GM23338 (cell line): ENCODE data around the gene PLPPR2. TPM values are rescaled to one million over a fixed set of nuclear protein-coding genes. Genes with fewer than 3 reads are reported as not detected.

ENCODE experiments used
- ATAC-seq: fragments of 200-7000 bp; cut with Tn5 transposase; 3 replicates; pipeline ENCODE4 v1.9.1; 2020
- DNase-seq: peaks from one replicate; pipeline ENCODE4 v3.0.0-alpha.2; 2015; ENCODE audit warnings: low spot score
- H2AFZ ChIP-seq: fragments of 200-600 bp; sonication (generic); 2 replicates; pipeline ENCODE4 v1.8.0; 2016; ENCODE audit warnings: antibody characterized with exemption, mild to moderate bottlenecking, moderate library complexity
- H3F3A ChIP-seq: fragments of 200-600 bp; sonication (generic); replicated peaks from 2 replicates; pipeline ENCODE4 v1.8.0; 2017; ENCODE audit warnings: antibody characterized with exemption, mixed run types, low read depth
- H3K27ac ChIP-seq: fragments of 200-600 bp; sonication (generic); 2 replicates; pipeline ENCODE4 v1.6.1; 2016; ENCODE audit warnings: low read depth
- H3K27me3 ChIP-seq: fragments of 200-600 bp; sonication (generic); 2 replicates; pipeline ENCODE4 v1.8.0; 2016; ENCODE audit warnings: mild to moderate bottlenecking, mixed run types, moderate library complexity; ENCODE audit not compliant: insufficient read depth
- H3K36me3 ChIP-seq: fragments of 200-600 bp; sonication (generic); 2 replicates; pipeline ENCODE4 v1.8.0; 2016; ENCODE audit warnings: mild to moderate bottlenecking; ENCODE audit not compliant: insufficient read depth
- H3K4me1 ChIP-seq: fragments of 200-600 bp; sonication (generic); 2 replicates; pipeline ENCODE4 v1.8.0; 2016; ENCODE audit warnings: mild to moderate bottlenecking, moderate library complexity; ENCODE audit not compliant: insufficient read depth
- H3K4me2 ChIP-seq: fragments of 200-600 bp; sonication (generic); 2 replicates; pipeline ENCODE4 v1.7.1; 2017; ENCODE audit warnings: mixed run types
- H3K4me3 ChIP-seq: fragments of 200-600 bp; sonication (generic); 2 replicates; pipeline ENCODE4 v1.6.1; 2016; ENCODE audit warnings: mixed run types
- H3K79me2 ChIP-seq: fragments of 200-600 bp; sonication (generic); replicated peaks from 2 replicates; pipeline ENCODE4 v1.8.0; 2017; ENCODE audit warnings: mild to moderate bottlenecking; ENCODE audit not compliant: insufficient read depth
- H3K9me2 ChIP-seq: fragments of 200-600 bp; sonication (generic); 2 replicates; pipeline ENCODE4 v1.8.0; 2017; ENCODE audit not compliant: insufficient read depth
- H4K20me1 ChIP-seq: fragments of 200-600 bp; sonication (generic); replicated peaks from 2 replicates; pipeline ENCODE4 v1.8.0; 2017; ENCODE audit warnings: mild to moderate bottlenecking; ENCODE audit not compliant: insufficient read depth
- H3K27ac Mint-ChIP-seq: 2 replicates; pipeline ENCODE4 v1.8.0; 2020; ENCODE audit warnings: inconsistent platforms, mild to moderate bottlenecking, moderate library complexity, mixed read lengths
- H3K27me3 Mint-ChIP-seq: 3 replicates; pipeline ENCODE4 v1.8.0; 2022; ENCODE audit warnings: low read depth, mild to moderate bottlenecking, moderate library complexity, mixed read lengths, inconsistent platforms; ENCODE audit not compliant: insufficient read depth, poor library complexity
- H3K36me3 Mint-ChIP-seq: 3 replicates; pipeline ENCODE4 v1.8.0; 2021; ENCODE audit warnings: low read depth, mild to moderate bottlenecking, inconsistent platforms, moderate library complexity, mixed read lengths
- H3K4me1 Mint-ChIP-seq: 3 replicates; pipeline ENCODE4 v1.8.0; 2020; ENCODE audit warnings: mild to moderate bottlenecking, inconsistent platforms, mixed read lengths
- H3K4me3 Mint-ChIP-seq: 3 replicates; pipeline ENCODE4 v1.8.0; 2021; ENCODE audit warnings: moderate library complexity, mild to moderate bottlenecking, inconsistent platforms, mixed read lengths
- H3K9me3 Mint-ChIP-seq: 3 replicates; pipeline ENCODE4 v1.8.0; 2020; ENCODE audit warnings: moderate library complexity, mild to moderate bottlenecking, inconsistent platforms, mixed read lengths
- CREB1 ChIP-seq: fragments of 250-450 bp; sonication (Bioruptor Pico); IDR thresholded peaks from 2 replicates; pipeline ENCODE4 v1.5.0; 2020; ENCODE audit warnings: low read depth, mild to moderate bottlenecking, moderate library complexity
- CTCF ChIP-seq, 2 experiments: fragments of 200-600 bp in 1 of 2; sonication (generic) in 1 of 2; conservative IDR thresholded peaks; 2 replicates each; pipeline versions ENCODE4 v1.5.1 to v1.6.1; 2016 to 2017; ENCODE audit warnings: antibody characterized with exemption in 2 of 2, low read depth in 2 of 2, mild to moderate bottlenecking in 2 of 2, moderate library complexity in 1 of 2
- ETS1 ChIP-seq: IDR thresholded peaks from 2 replicates; pipeline ENCODE4 v1.6.1; 2016; ENCODE audit warnings: antibody characterized with exemption
- EZH2 ChIP-seq: fragments of 200-600 bp; sonication (generic); IDR thresholded peaks from one replicate; pipeline ENCODE4 v1.8.0; 2017; ENCODE audit warnings: antibody characterized with exemption, mild to moderate bottlenecking, low read depth; ENCODE audit not compliant: unreplicated experiment
- EZH2phosphoT487 ChIP-seq: fragments of 200-600 bp; sonication (generic); IDR thresholded peaks from one replicate; pipeline ENCODE4 v1.8.1; 2018; ENCODE audit warnings: antibody characterized with exemption; ENCODE audit not compliant: unreplicated experiment
- JUNB ChIP-seq: IDR thresholded peaks from one replicate; pipeline ENCODE4 v1.6.1; 2016; ENCODE audit warnings: antibody characterized with exemption; ENCODE audit not compliant: unreplicated experiment
- NANOG ChIP-seq: IDR thresholded peaks from 2 replicates; pipeline ENCODE4 v1.6.1; 2016; ENCODE audit warnings: antibody characterized with exemption, borderline replicate concordance
- POLR2AphosphoS5 ChIP-seq: IDR thresholded peaks from 2 replicates; pipeline ENCODE4 v1.6.1; 2016; ENCODE audit warnings: antibody characterized with exemption, low read depth
- STAT1 ChIP-seq: IDR thresholded peaks from one replicate; pipeline ENCODE4 v1.6.1; 2016; ENCODE audit warnings: antibody characterized with exemption; ENCODE audit not compliant: unreplicated experiment
- ZNF114 ChIP-seq: fragments of 250-450 bp; sonication (Bioruptor Pico); IDR thresholded peaks from 2 replicates; pipeline ENCODE4 v1.5.0; 2020; ENCODE audit warnings: mild to moderate bottlenecking, moderate library complexity
- ZNF331 ChIP-seq: fragments of 250-450 bp; sonication (Bioruptor Pico); IDR thresholded peaks from 2 replicates; pipeline ENCODE4 v1.5.0; 2020; ENCODE audit warnings: low read depth, mild to moderate bottlenecking, moderate library complexity
- polyA plus RNA-seq: library from polyadenylated mRNA; unstranded; fragments of >200 nt; fragmentation: Nextera tagmentation; extraction: Ambion mirVana; gene quantifications from 2 replicates; pipeline ENCODE4 v1.2.1, GENCODE V29; 2016
- total RNA-seq: library from RNA; depleted of rRNA; stranded (reverse); fragments of >200 nt; shearing (Covaris generic); gene quantifications from 2 replicates; pipeline ENCODE4 v1.2.3, GENCODE V29; 2014
- TF ChIP-seq, protein P1 (sequence below): IDR thresholded peaks from one replicate; pipeline ENCODE4 v1.6.1; 2018; ENCODE audit warnings: antibody characterized with exemption; ENCODE audit not compliant: unreplicated experiment
- TF ChIP-seq, protein P2 (sequence below): fragments of 250-450 bp; sonication (Bioruptor Pico); IDR thresholded peaks from 2 replicates; pipeline ENCODE4 v1.5.0; 2020; ENCODE audit warnings: mild to moderate bottlenecking, moderate library complexity

The PLPPR2 gene
- total and polyA plus RNA-seq, 2 experiments from 2014 or later, result 9.0 to 12.0 TPM

GRCh38 chr19:11367528-11367927, 12.3 kb downstream of the PLPPR2 start:
- peaks cover 5% of the 10 kb centered on the region; the same call in 1 of the 2 replicates for H4K20me1 ChIP-seq
- Mint-ChIP-seq H3K27me3 (peaks cover 5% of the 10 kb centered on the region), H3K9me3 (no peaks in the 10 kb centered on the region), H3K36me3 (peaks cover 7% of the 10 kb centered on the region; the same call in 1 of the 3 replicates), H3K27ac (no peak overlapping the region), H3K4me1 (no peaks in the 10 kb centered on the region; the same call in 2 of the 3 replicates), H3K4me3 (no peak overlapping the region)
- no peak overlapping the region for H3K4me3 ChIP-seq
- DNase-seq (no peak), ATAC-seq (no peak)
- H3K4me1 ChIP-seq, result no peaks in the 10 kb centered on the region; the same call in 1 of the 2 replicates
- no peak overlapping the region for H3K27ac ChIP-seq
- no peak for TF ChIP-seq EZH2phosphoT487
- TF ChIP-seq JUNB, result no peak
- no peak for TF ChIP-seq ZNF331 (CRISPR knock-in tag)
- TF ChIP-seq ETS1, result no peak
- TF ChIP-seq, protein P1, sequence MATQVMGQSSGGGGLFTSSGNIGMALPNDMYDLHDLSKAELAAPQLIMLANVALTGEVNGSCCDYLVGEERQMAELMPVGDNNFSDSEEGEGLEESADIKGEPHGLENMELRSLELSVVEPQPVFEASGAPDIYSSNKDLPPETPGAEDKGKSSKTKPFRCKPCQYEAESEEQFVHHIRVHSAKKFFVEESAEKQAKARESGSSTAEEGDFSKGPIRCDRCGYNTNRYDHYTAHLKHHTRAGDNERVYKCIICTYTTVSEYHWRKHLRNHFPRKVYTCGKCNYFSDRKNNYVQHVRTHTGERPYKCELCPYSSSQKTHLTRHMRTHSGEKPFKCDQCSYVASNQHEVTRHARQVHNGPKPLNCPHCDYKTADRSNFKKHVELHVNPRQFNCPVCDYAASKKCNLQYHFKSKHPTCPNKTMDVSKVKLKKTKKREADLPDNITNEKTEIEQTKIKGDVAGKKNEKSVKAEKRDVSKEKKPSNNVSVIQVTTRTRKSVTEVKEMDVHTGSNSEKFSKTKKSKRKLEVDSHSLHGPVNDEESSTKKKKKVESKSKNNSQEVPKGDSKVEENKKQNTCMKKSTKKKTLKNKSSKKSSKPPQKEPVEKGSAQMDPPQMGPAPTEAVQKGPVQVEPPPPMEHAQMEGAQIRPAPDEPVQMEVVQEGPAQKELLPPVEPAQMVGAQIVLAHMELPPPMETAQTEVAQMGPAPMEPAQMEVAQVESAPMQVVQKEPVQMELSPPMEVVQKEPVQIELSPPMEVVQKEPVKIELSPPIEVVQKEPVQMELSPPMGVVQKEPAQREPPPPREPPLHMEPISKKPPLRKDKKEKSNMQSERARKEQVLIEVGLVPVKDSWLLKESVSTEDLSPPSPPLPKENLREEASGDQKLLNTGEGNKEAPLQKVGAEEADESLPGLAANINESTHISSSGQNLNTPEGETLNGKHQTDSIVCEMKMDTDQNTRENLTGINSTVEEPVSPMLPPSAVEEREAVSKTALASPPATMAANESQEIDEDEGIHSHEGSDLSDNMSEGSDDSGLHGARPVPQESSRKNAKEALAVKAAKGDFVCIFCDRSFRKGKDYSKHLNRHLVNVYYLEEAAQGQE, result no peak
- no peak for TF ChIP-seq ZNF114 (CRISPR knock-in tag)
- TF ChIP-seq CTCF (conservative IDR thresholded peaks at IDR 0.05; ENCODE audit: low read depth in 2 of 2), result no peak
- TF ChIP-seq, protein P2, sequence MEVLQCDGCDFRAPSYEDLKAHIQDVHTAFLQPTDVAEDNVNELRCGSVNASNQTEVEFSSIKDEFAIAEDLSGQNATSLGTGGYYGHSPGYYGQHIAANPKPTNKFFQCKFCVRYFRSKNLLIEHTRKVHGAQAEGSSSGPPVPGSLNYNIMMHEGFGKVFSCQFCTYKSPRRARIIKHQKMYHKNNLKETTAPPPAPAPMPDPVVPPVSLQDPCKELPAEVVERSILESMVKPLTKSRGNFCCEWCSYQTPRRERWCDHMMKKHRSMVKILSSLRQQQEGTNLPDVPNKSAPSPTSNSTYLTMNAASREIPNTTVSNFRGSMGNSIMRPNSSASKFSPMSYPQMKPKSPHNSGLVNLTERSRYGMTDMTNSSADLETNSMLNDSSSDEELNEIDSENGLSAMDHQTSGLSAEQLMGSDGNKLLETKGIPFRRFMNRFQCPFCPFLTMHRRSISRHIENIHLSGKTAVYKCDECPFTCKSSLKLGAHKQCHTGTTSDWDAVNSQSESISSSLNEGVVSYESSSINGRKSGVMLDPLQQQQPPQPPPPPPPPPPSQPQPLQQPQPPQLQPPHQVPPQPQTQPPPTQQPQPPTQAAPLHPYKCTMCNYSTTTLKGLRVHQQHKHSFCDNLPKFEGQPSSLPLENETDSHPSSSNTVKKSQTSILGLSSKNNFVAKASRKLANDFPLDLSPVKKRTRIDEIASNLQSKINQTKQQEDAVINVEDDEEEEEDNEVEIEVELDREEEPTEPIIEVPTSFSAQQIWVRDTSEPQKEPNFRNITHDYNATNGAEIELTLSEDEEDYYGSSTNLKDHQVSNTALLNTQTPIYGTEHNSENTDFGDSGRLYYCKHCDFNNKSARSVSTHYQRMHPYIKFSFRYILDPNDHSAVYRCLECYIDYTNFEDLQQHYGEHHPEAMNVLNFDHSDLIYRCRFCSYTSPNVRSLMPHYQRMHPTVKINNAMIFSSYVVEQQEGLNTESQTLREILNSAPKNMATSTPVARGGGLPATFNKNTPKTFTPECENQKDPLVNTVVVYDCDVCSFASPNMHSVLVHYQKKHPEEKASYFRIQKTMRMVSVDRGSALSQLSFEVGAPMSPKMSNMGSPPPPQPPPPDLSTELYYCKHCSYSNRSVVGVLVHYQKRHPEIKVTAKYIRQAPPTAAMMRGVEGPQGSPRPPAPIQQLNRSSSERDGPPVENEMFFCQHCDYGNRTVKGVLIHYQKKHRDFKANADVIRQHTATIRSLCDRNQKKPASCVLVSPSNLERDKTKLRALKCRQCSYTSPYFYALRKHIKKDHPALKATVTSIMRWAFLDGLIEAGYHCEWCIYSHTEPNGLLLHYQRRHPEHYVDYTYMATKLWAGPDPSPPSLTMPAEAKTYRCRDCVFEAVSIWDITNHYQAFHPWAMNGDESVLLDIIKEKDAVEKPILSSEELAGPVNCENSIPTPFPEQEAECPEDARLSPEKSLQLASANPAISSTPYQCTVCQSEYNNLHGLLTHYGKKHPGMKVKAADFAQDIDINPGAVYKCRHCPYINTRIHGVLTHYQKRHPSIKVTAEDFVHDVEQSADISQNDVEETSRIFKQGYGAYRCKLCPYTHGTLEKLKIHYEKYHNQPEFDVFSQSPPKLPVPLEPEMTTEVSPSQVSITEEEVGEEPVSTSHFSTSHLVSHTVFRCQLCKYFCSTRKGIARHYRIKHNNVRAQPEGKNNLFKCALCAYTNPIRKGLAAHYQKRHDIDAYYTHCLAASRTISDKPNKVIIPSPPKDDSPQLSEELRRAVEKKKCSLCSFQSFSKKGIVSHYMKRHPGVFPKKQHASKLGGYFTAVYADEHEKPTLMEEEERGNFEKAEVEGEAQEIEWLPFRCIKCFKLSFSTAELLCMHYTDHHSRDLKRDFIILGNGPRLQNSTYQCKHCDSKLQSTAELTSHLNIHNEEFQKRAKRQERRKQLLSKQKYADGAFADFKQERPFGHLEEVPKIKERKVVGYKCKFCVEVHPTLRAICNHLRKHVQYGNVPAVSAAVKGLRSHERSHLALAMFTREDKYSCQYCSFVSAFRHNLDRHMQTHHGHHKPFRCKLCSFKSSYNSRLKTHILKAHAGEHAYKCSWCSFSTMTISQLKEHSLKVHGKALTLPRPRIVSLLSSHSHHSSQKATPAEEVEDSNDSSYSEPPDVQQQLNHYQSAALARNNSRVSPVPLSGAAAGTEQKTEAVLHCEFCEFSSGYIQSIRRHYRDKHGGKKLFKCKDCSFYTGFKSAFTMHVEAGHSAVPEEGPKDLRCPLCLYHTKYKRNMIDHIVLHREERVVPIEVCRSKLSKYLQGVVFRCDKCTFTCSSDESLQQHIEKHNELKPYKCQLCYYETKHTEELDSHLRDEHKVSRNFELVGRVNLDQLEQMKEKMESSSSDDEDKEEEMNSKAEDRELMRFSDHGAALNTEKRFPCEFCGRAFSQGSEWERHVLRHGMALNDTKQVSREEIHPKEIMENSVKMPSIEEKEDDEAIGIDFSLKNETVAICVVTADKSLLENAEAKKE (CRISPR knock-in tag), result no peak
- no peak for TF ChIP-seq EZH2
- TF ChIP-seq STAT1, result no peak
- TF ChIP-seq POLR2AphosphoS5, result no peak
- no peak for TF ChIP-seq CREB1 (CRISPR knock-in tag)
- TF ChIP-seq NANOG, result no peak
- H3K36me3 ChIP-seq, result no peaks in the 10 kb centered on the region
- H3K79me2 ChIP-seq, result no peaks in the 10 kb centered on the region
- no peak overlapping the region for H3K4me2 ChIP-seq
- no peaks in the 10 kb centered on the region for H3K9me2 ChIP-seq
- H3F3A ChIP-seq, result no peaks in the 10 kb centered on the region
- no peaks in the 10 kb centered on the region for H3K27me3 ChIP-seq
- H2AFZ ChIP-seq, result no peak overlapping the region
